ENCODE measurements around the gene OMD.

Gene OMD

DNA sequence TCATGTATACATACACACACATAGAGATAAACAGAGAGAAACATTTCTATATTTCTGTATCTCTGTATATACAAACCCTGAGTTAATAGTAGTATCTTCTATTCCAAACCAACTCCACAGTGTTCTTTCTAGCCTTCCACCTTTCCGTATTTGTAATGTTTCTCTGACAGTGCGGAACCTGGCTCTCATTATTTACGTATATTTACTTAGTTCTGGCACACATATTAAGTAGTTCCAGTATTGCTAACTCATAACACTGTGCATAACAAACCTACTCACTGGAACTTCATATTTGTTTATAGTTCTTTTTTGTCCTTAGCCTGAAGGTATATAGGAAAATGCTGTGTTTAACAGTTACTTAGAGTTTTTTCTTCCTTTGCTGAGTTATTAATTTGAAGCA lies 26.4 kb downstream of the OMD start:
- no peaks in the 10 kb centered on the region for H3K27me3 ChIP-seq (ENCODE audit: insufficient read depth, low read length, poor library complexity)
- H3K36me3 ChIP-seq (ENCODE audit: insufficient read depth, low read length): no peaks in the 10 kb centered on the region
- H4K20me1 ChIP-seq (ENCODE audit: insufficient read depth, low read length): no peaks in the 10 kb centered on the region
- ATAC-seq (ENCODE audit: insufficient read depth, low read depth) (no peak), DNase-seq (no peak)
- H3K27ac ChIP-seq (ENCODE audit: low read length): no peak overlapping the region
- H3K9me3 ChIP-seq (ENCODE audit: insufficient read depth, low read length, severe bottlenecking): no peaks in the 10 kb centered on the region
- peaks cover 20% of the 10 kb centered on the region for H3K4me1 ChIP-seq (ENCODE audit: insufficient read depth, low read length)
- no peak overlapping the region for H3K9ac ChIP-seq (ENCODE audit: low read depth, low read length)
- no peak overlapping the region for H3K4me2 ChIP-seq (ENCODE audit: insufficient read depth, low read length)
- no peak overlapping the region for H2AFZ ChIP-seq (ENCODE audit: low read depth, low read length)
- no peak overlapping the region for H3K4me3 ChIP-seq (ENCODE audit: low read depth in 1 of 2, low read length in 2 of 2)
- TF ChIP-seq EZH2 (IDR thresholded peaks at IDR 0.05; ENCODE audit: borderline replicate concordance, low read depth, low read length, severe bottlenecking): no peak
- TF ChIP-seq, protein P1, sequence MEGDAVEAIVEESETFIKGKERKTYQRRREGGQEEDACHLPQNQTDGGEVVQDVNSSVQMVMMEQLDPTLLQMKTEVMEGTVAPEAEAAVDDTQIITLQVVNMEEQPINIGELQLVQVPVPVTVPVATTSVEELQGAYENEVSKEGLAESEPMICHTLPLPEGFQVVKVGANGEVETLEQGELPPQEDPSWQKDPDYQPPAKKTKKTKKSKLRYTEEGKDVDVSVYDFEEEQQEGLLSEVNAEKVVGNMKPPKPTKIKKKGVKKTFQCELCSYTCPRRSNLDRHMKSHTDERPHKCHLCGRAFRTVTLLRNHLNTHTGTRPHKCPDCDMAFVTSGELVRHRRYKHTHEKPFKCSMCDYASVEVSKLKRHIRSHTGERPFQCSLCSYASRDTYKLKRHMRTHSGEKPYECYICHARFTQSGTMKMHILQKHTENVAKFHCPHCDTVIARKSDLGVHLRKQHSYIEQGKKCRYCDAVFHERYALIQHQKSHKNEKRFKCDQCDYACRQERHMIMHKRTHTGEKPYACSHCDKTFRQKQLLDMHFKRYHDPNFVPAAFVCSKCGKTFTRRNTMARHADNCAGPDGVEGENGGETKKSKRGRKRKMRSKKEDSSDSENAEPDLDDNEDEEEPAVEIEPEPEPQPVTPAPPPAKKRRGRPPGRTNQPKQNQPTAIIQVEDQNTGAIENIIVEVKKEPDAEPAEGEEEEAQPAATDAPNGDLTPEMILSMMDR (IDR thresholded peaks at IDR 0.05; ENCODE audit: borderline replicate concordance, extremely low read depth, low read length, poor library complexity, severe bottlenecking): no peak
- peaks cover 2% of the 10 kb centered on the region; the same call in 1 of the 2 replicates for H3K79me2 ChIP-seq (ENCODE audit: insufficient read depth, low read length)

DNA sequence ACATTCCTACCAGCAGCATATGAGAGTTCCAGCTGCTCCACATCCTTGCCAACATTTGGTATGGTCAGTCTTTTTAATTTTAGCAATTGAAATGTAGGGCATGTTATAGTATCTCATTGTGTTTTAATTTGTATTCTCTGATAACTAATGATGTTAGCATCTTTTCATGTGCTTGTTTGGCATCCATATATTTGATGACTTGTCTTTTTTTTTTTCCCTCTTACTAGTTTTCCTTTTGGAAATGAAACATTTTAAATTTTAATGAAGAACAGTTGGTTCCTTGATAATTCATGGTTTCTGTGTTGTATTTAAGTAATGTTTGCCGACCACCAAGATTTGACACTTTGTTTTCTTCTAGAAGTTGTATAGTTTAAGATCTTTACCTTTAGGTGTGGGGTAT lies 28.7 kb downstream of the OMD start:
- Histone ChIP-seq H3K4me2 (ENCODE audit: insufficient read depth, low read length) (no peak overlapping the region), H3K27me3 (ENCODE audit: insufficient read depth, low read length, poor library complexity) (no peaks in the 10 kb centered on the region), H3K9ac (ENCODE audit: low read depth, low read length) (no peak overlapping the region), H2AFZ (ENCODE audit: low read depth, low read length) (no peak overlapping the region), H3K4me1 (ENCODE audit: insufficient read depth, low read length) (no peaks in the 10 kb centered on the region), H4K20me1 (ENCODE audit: insufficient read depth, low read length) (no peaks in the 10 kb centered on the region), H3K36me3 (ENCODE audit: insufficient read depth, low read length) (no peaks in the 10 kb centered on the region), H3K27ac (ENCODE audit: low read length) (no peak overlapping the region), H3K9me3 (ENCODE audit: insufficient read depth, low read length, severe bottlenecking) (no peaks in the 10 kb centered on the region), H3K4me3 (ENCODE audit: low read depth in 1 of 2, low read length in 2 of 2) (no peak overlapping the region), H3K79me2 (ENCODE audit: insufficient read depth, low read length) (no peaks in the 10 kb centered on the region)
- TF ChIP-seq, protein P1 (IDR thresholded peaks at IDR 0.05; ENCODE audit: borderline replicate concordance, extremely low read depth, low read length, poor library complexity, severe bottlenecking): no peak
- no peak for TF ChIP-seq EZH2 (IDR thresholded peaks at IDR 0.05; ENCODE audit: borderline replicate concordance, low read depth, low read length, severe bottlenecking)
- DNase-seq (no peak), ATAC-seq (ENCODE audit: insufficient read depth, low read depth) (no peak)

DNA sequence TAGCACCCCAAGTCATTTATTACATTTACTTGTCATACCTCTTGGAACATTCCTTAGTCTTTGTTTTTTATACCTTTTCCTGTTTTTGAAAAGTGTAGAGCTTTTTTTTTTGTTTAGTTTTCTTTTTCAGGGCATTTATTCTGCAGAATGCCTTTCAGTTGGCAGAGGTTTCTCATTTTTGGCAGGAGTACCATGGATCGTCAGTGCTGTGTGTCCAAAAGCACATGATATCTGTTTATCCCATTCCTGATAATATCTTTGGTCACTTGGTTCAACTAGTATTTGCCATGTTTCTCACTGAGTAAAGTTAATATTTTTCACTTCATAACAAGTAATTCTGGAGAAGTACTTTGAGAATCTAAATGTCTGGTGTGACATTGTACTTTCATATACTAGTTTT lies 30.6 kb downstream of the OMD start:
- H3K9me3 ChIP-seq (ENCODE audit: insufficient read depth, low read length, severe bottlenecking): no peaks in the 10 kb centered on the region
- no peak overlapping the region for H3K4me3 ChIP-seq (ENCODE audit: low read depth in 1 of 2, low read length in 2 of 2)
- DNase-seq: no peak

More for the DNA sequence above, 30.6 kb downstream of the OMD start:
- no peaks in the 10 kb centered on the region for H3K79me2 ChIP-seq (ENCODE audit: insufficient read depth, low read length)
- no peak overlapping the region for H3K9ac ChIP-seq (ENCODE audit: low read depth, low read length)
- TF ChIP-seq, protein P1 (IDR thresholded peaks at IDR 0.05; ENCODE audit: borderline replicate concordance, extremely low read depth, low read length, poor library complexity, severe bottlenecking): no peak
- no peak for TF ChIP-seq EZH2 (IDR thresholded peaks at IDR 0.05; ENCODE audit: borderline replicate concordance, low read depth, low read length, severe bottlenecking)
- no peak overlapping the region for H3K27ac ChIP-seq (ENCODE audit: low read length)
- no peak for ATAC-seq (ENCODE audit: insufficient read depth, low read depth)
- no peaks in the 10 kb centered on the region for H3K27me3 ChIP-seq (ENCODE audit: insufficient read depth, low read length, poor library complexity)
- no peaks in the 10 kb centered on the region for H4K20me1 ChIP-seq (ENCODE audit: insufficient read depth, low read length)
- H3K36me3 ChIP-seq (ENCODE audit: insufficient read depth, low read length): no peaks in the 10 kb centered on the region
- no peak overlapping the region for H2AFZ ChIP-seq (ENCODE audit: low read depth, low read length)
- H3K4me1 ChIP-seq (ENCODE audit: insufficient read depth, low read length): no peaks in the 10 kb centered on the region
- H3K4me2 ChIP-seq (ENCODE audit: insufficient read depth, low read length): no peak overlapping the region
